Activated CD8-positive, alpha-beta memory T cell treated with anti-CD3 and anti-CD28 coated beads for 48 hours (primary cell): ENCODE results near the gene HELZ.
"Not testable (repeated sequence)": the region's sequence is repeated elsewhere in the genome, so short reads cannot be mapped to it uniquely, and the experiment has no call there.

Experiments used
- DNase-seq, 3 experiments: peaks; one replicate each; pipeline ENCODE4 v3.0.0-alpha.2; 2020; ENCODE audit warnings: low read depth in 2 of 3, low spot score in 2 of 3

Gene HELZ

GRCh38 chr17:67229109-67229955 lies 15.7 kb downstream of the HELZ start:
- no peak for DNase-seq

DNA sequence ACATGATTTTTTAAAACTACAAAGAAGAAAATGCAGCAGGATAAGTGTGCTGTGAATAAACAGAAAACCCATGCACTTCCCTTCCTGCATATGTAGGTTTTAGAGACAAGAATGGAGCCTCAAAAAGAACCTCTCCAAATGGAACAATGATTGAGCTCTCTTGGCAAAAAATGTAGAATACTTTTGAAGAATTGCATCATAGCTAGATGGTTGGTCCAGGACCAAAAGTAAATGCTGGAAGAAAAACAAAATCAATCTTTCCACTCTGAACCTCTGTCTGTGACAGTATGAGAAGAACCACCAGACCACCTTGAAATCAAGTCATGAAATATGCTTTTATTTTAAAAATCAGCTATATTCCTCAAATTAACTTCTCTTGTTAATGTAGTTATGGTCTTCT lies 17.5 kb downstream of the HELZ start:
- no peak for DNase-seq

DNA sequence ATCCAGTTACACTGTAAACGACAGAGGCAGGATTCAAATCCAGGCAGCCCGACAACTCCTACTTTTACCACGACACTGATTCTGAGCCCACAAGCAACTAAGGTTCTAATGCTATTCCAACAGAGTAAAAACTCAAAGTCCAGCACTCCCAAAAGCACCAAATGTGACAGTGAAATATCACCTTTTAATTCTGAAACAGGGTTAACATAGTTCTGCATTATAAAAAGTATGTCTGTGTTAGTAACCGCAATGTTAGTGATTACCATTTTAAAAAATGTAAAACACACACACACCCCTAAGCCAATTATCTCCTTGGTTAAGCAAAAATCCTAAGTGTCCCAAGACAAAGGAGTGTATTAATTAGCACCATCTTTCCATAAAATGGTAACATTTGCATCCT lies 19.7 kb downstream of the HELZ start:
- no peak for DNase-seq

DNA sequence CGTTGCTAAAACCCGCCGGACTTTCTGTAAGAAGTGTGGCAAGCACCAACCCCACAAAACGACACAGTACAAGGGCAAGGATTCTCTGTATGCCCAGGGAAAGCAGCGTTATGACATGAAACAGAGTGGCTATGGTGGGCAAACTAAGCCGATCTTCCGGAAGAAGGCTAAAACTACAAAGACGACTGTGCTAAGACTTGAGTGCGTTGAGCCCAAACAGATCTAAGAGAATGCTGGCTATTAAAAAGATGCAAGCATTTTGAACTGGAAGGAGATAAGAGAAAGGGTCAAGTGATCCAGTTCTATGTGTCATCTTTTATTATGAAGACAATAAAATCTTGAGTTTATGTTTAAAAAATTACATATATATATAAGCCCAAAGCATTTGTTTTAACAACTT lies 20.3 kb downstream of the HELZ start:
- no peak for DNase-seq

DNA sequence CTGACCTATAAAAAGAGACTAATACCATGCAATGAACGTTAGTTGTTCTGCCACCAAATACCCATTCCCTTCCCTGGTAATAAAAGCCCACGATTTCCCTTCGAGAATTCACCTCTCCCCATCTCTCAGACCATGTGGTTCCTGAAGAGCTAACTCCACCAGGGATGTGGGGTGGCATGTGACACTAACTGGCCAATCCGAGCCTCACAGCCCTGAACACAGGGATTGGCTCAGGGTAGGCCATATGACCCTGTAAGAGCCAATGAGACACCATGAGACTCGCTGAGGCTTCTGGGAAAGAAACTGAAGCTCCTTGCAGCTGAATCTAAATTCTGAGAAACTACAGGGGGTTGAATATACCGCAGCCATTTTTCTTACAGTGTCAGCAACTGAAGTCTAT lies 21.1 kb downstream of the HELZ start:
- DNase-seq: no peak

DNA sequence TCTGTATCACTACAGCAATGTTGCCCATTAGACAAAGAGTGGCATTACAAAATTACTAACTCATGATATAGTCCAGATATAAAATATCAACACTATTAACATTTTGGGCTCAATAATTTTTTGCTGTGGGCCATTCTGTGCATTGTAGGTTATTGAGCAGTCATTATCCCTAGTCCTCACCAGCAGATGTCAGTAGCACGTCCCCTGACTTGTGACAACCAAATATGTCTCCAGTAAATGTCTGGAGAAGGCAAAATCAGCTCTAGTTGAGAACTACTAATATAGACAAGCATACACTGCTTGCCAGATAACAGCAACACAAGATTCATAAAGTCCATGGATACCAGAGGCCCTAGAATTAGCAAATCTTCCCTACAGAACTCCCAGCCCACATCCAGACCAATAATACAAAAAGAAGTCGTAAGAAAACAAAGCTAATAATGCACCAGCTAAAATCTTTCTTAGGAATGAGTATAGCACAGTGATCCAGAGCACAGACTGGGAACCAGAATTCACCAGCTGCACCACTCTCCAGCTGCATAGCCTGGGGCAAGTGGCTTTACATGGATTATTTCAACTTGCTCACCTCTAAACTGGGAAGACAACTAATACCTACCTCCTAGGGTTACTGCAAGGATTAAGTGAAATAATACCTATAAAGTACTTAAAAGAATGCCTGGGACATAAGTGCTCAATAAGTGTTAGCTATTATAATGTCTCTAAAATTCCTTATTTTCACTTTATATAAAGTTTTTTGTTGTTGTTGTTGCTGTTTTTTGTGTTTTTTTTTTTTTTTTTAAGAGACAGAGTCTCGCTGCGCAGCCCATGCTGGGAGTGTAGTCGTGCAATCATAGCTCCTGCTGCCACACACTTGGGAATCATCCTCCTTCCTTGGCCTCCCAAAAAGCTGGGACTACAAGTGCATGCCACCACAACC lies 23.7 kb downstream of the HELZ start:
- DNase-seq: no peak

GRCh38 chr17:67218385-67218950 lies 26.5 kb downstream of the HELZ start:
- no peak for DNase-seq

DNA sequence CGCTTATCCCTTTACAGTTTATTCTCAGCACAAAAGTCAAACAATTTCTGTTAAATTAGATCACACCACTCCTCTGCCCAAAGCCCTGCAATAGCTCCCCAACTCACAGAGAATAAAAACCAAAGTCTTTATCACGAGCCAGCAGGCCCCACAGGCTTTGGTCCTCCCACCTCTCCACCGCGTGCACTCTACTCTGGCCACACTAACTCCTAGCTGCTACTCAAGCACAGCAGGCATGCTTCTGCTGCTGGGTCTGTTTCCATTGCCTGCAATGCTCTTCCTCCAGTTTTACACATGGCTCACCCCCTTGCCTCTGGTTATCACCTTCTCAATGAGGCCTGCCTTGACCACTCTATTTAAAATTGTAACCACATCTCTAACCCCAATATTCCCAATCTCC lies 27.6 kb downstream of the HELZ start:
- DNase-seq: no peak

GRCh38 chr17:67216578-67217320 lies 28.2 kb downstream of the HELZ start:
- no peak for DNase-seq

GRCh38 chr17:67215991-67216421 lies 29.0 kb downstream of the HELZ start:
- no peak for DNase-seq

GRCh38 chr17:67212714-67213417 lies 32.1 kb downstream of the HELZ start:
- no peak for DNase-seq

DNA sequence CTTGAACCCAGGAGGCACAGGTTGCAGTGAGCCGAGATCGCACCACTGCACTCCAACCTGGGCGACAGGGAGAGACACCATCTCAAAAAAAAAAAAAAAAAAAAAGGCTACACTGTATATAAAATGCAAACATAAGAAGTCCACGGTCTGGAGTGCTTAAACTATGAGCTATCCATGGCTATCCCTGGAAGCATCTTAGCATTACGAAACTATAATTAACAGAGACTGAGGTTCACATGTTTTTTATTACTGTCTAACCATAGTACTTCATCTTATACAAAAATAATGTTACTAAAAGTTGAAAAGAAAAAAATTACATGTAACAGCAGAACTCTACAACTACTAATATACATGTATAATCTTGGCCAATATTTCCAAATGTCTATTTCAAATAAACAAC lies 32.8 kb downstream of the HELZ start:
- no peak for DNase-seq

- DNase-seq: no peak
These were observed 33.3 kb downstream of the HELZ start for GRCh38 chr17:67211742-67212141.

DNA sequence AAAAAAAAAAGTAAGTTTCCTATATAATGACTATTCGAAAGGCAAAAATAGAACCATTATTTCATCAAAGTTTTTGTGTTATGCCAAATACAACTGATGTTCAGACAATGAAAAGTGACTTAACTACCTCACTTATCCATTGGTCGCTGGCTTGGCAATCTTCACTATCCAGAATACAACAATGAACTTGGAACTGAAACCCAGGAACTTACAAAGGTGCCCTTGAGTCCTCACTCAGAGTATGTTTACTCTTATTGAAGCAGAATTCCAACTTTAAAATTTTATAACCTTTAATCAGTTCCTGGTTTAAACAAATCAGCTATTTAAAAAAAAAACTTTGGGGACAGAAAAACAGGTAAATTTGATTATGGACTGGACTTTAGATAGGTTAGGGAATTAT lies 34.1 kb downstream of the HELZ start:
- no peak for DNase-seq

DNA sequence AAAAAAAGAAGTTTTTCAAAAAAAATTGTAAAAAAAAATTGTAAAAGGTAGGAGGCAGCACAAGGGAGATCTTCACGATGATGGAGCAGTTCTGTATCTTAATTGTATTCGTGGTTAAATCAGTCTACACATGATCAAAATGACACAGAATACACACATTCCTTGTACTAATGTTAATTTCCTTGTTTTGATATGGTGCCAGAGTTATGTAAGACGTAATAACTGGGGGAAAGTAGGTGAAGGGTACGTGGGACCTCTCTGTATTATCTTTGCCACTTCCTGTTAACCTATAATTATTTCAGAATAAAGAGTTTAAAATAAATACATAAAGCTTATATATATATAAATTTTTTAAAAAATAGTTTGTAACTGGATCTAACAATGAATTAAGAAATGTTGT lies 36.8 kb downstream of the HELZ start:
- DNase-seq: no peak

DNA sequence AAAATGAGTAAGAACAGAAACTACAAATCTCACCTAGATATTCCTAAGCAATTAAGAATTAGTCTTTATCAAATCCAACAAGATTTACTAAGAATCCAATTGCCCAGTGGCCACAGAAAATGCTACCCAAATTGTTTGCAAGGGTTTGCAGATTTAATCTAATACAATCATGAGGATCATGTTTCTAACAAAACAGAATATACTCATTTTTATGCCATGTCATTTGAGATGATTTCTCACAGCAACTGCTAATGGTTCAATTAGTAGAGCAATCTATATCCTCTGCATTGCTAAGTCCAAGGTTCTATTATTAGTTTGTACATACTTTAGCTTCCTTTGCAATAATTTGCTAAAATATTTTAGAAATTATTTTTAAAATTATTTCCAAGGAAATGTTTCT lies 41.2 kb downstream of the HELZ start:
- no peak for DNase-seq

DNA sequence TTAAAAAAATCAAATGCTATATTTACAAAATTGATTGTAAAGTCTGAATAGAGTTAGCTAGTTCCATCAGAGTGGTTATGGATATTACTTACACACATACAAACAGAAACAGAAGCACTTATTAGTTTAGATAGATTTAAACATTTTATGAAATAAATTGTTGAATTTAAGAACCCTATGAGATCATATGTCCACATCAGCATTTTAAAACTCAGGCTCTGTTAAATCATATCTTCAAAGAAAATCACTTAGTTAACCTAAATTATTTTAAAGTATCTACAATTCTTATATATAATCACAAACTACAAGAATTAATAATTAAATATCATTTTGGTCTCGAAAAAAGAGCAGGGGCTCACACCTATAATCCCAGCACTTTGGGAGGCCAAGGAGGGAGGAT lies 42.5 kb downstream of the HELZ start:
- no peak for DNase-seq

- no peak for DNase-seq
These were observed 44.2 kb downstream of the HELZ start for GRCh38 chr17:67200727-67201301.

DNA sequence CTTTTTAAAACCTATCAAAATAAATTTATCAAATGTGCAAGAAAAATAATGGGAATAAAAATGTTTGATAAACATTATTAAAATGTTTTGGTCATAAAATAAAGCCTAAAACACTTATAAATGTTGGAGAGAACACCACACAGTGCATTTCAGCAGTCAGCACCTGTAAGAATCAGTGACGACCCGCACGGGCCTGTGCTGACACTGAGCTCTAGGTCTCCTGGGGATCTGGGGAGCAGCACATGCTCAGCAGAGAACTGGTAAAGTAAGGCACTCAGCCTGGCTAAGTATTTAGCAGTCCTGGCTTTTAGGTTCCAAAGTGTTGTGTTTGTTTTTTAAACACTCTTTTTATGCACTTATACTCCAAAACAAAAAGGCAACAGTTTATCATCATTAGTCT lies 46.9 kb downstream of the HELZ start:
- no peak for DNase-seq

- not testable (repeated sequence) for DNase-seq
These were observed 48.0 kb downstream of the HELZ start for GRCh38 chr17:67197023-67197422.
